K562 (cell line): Measurements from ENCODE around the gene CERS5. TPM values are rescaled to one million over a fixed set of nuclear protein-coding genes. Genes with fewer than 3 reads are reported as not detected.

ENCODE experiments used
- ATAC-seq: fragments of 200-7000 bp; cut with Tn5 transposase; 3 replicates; pipeline ENCODE4 v1.9.1; 2020; ENCODE audit warnings: moderate library complexity
- BruUV-seq: library from RNA; stranded (reverse); fragments of 400-500 nt; replicated peaks from 2 replicates; lab custom pipeline; 2021; lab: Mats Ljungman, UMichigan
- CTCF ChIA-PET: fragments of 300-600 bp; formaldehyde crosslinking; extraction: SDS; loops from one replicate; lab custom pipeline; 2021; ENCODE audit warnings: low intra/inter-chr PET ratio; lab: Yijun Ruan, JAX
- POLR2A ChIA-PET: fragments of 300-600, 350-650 bp; sonication (Branson Sonifier 250); formaldehyde crosslinking; extraction: SDS; loops from one replicate; lab custom pipeline; 2021; ENCODE audit warnings: antibody characterized with exemption, inconsistent platforms; lab: Yijun Ruan, JAX
- DNase-seq, 4 experiments: peaks; one replicate each; pipeline versions ENCODE4 v3.0.0 to v3.0.0-alpha.2; 2011 to 2018; ENCODE audit warnings: low spot score in 3 of 4, mixed read lengths in 3 of 4; ENCODE audit errors: extremely low read depth in 1 of 4
- FAIRE-seq: peaks from 2 replicates; lab custom pipeline; 2011; peaks lifted over from hg19 to GRCh38; lab: Jason Lieb, UNC
- H2AFZ ChIP-seq: 2 replicates; pipeline ENCODE4 v1.6.0; 2011; ENCODE audit warnings: low read depth, low read length, control low read depth, inconsistent platforms
- H3K27ac ChIP-seq: fragments of 200-600 bp; 3 replicates; pipeline ENCODE4 v1.8.0; 2011; ENCODE audit warnings: low read depth, mild to moderate bottlenecking, control low read depth, inconsistent platforms, low read length, moderate library complexity, mixed read lengths; ENCODE audit errors: extremely low read depth
- H3K27me3 ChIP-seq, 2 experiments: fragments of 300-600 bp in 1 of 2; 2 replicates in 1 of 2; 3 replicates in 1 of 2; pipeline versions ENCODE4 v1.6.0 to v1.8.0; 2011; ENCODE audit warnings: inconsistent platforms in 2 of 2, low read length in 2 of 2, mild to moderate bottlenecking in 1 of 2, mixed read lengths in 1 of 2, moderate library complexity in 1 of 2; ENCODE audit not compliant: control insufficient read depth in 2 of 2, insufficient read depth in 2 of 2
- H3K36me3 ChIP-seq: fragments of 300-600 bp; 3 replicates; pipeline ENCODE4 v1.8.0; 2011; ENCODE audit warnings: mild to moderate bottlenecking, low read length, inconsistent platforms; ENCODE audit not compliant: control insufficient read depth, insufficient read depth
- H3K4me1 ChIP-seq, 2 experiments: fragments of 200-600 bp in 1 of 2; replicated peaks in 1 of 2; 2 replicates in 1 of 2; 3 replicates in 1 of 2; pipeline versions ENCODE4 v1.5.1 to v1.8.0; 2011; ENCODE audit warnings: inconsistent platforms in 2 of 2, low read length in 2 of 2, mild to moderate bottlenecking in 1 of 2, mixed read lengths in 1 of 2, moderate library complexity in 1 of 2; ENCODE audit not compliant: control insufficient read depth in 2 of 2, insufficient read depth in 2 of 2
- H3K4me2 ChIP-seq: 2 replicates; pipeline ENCODE4 v1.6.1; 2011; ENCODE audit warnings: low read length, control low read depth, inconsistent platforms, mixed read lengths; ENCODE audit not compliant: insufficient read depth
- H3K4me3 ChIP-seq: fragments of 200-600 bp; sonication (generic), shearing (Covaris generic); 2 replicates; pipeline ENCODE4 v1.5.1; 2016; ENCODE audit warnings: control low read depth, inconsistent platforms
- H3K79me2 ChIP-seq: fragments of 200-600 bp; 3 replicates; pipeline ENCODE4 v1.8.0; 2011; ENCODE audit warnings: low read length, inconsistent platforms; ENCODE audit not compliant: control insufficient read depth, insufficient read depth
- H3K9ac ChIP-seq, 2 experiments: 2 replicates each; pipeline versions ENCODE4 v1.6.0 to v1.6.1; 2011; ENCODE audit warnings: low read depth in 2 of 2, low read length in 2 of 2, control low read depth in 1 of 2, inconsistent platforms in 1 of 2, mild to moderate bottlenecking in 1 of 2, mixed read lengths in 1 of 2; ENCODE audit not compliant: insufficient read depth in 1 of 2
- H3K9me1 ChIP-seq: one replicate; pipeline ENCODE4 v1.6.0; 2011; ENCODE audit warnings: inconsistent platforms, mild to moderate bottlenecking, low read length, moderate library complexity; ENCODE audit not compliant: control insufficient read depth, insufficient read depth
- H3K9me3 ChIP-seq: replicated peaks from 2 replicates; pipeline ENCODE4 v1.5.1; 2011; ENCODE audit warnings: low read depth, low read length, inconsistent platforms; ENCODE audit not compliant: control insufficient read depth, insufficient read depth
- H4K20me1 ChIP-seq: replicated peaks from 2 replicates; pipeline ENCODE4 v1.6.1; 2011; ENCODE audit warnings: low read length, inconsistent platforms, mixed read lengths; ENCODE audit not compliant: control insufficient read depth, insufficient read depth
- ARID2 ChIP-seq: fragments of 450-650 bp; IDR thresholded peaks from 2 replicates; pipeline ENCODE4 v1.6.1; 2017; ENCODE audit warnings: antibody characterized with exemption, mild to moderate bottlenecking
- BMI1 ChIP-seq: fragments of 150-350 bp; IDR thresholded peaks from 2 replicates; pipeline ENCODE4 v1.6.1; 2014; ENCODE audit warnings: low read length
- BRCA1 ChIP-seq, 2 experiments: fragments of 450-650 bp in 1 of 2; sonication (generic) in 1 of 2; formaldehyde crosslinking in 1 of 2; IDR thresholded peaks; 2 replicates each; pipeline versions ENCODE4 v1.5.0 to v1.6.1; 2017 to 2020; ENCODE audit warnings: mild to moderate bottlenecking in 1 of 2, missing genetic modification reagents in 1 of 2
- EHMT2 ChIP-seq: fragments of 450-650 bp; IDR thresholded peaks from 2 replicates; pipeline ENCODE4 v1.6.1; 2018; ENCODE audit warnings: antibody characterized with exemption
- GABPB1 ChIP-seq: sonication (generic); formaldehyde crosslinking; IDR thresholded peaks from 2 replicates; pipeline ENCODE4 v1.8.0; 2022; ENCODE audit warnings: mild to moderate bottlenecking, missing genetic modification reagents
- HNRNPK ChIP-seq: fragments of 200-400 bp; formaldehyde crosslinking; IDR thresholded peaks from one replicate; pipeline ENCODE4 v1.6.1; 2018; ENCODE audit warnings: mild to moderate bottlenecking, low read depth, low read length; ENCODE audit not compliant: poor library complexity, severe bottlenecking
- MIER1 ChIP-seq: fragments of 450-650 bp; IDR thresholded peaks from 2 replicates; pipeline ENCODE4 v1.6.1; 2016; ENCODE audit warnings: antibody characterized with exemption, mild to moderate bottlenecking, low read depth
- NR2F6 ChIP-seq: fragments of 450-650 bp; formaldehyde crosslinking; IDR thresholded peaks from 2 replicates; pipeline ENCODE4 v1.4.0; 2020; ENCODE audit warnings: mild to moderate bottlenecking
- SRSF9 ChIP-seq: fragments of 200-400 bp; formaldehyde crosslinking; IDR thresholded peaks from 2 replicates; pipeline ENCODE4 v1.6.1; 2017; ENCODE audit warnings: low read depth, low read length, borderline replicate concordance
- TGIF2 ChIP-seq: sonication (generic); formaldehyde crosslinking; IDR thresholded peaks from 2 replicates; pipeline ENCODE4 v1.8.1; 2022; ENCODE audit warnings: mild to moderate bottlenecking, missing genetic modification reagents, moderate library complexity
- ZFP36 ChIP-seq: fragments of 150-350 bp; IDR thresholded peaks from 2 replicates; pipeline ENCODE4 v1.6.1; 2018; ENCODE audit warnings: low read length, low read depth; ENCODE audit not compliant: partially characterized antibody
- WGBS: fragments of 100-300 bp; shearing (Covaris generic); methylation state at CpG from one replicate; pipeline ENCODE4 v1.1.6; 2016; ENCODE audit warnings: low coverage, mixed read lengths; ENCODE audit not compliant: insufficient coverage; ENCODE audit errors: missing lambda C conversion rate; 5-methylcytosine and 5-hydroxymethylcytosine counted together
- in situ Hi-C: fragments of 300-500 bp; cut with MboI; formaldehyde crosslinking; loops from 4 replicates; pipeline ENCODE4 v1.15.0; 2018; ENCODE audit warnings: inconsistent platforms, mixed read lengths
- intact Hi-C: fragments of 100-400 bp; cut with micrococcal nuclease; formaldehyde crosslinking; loops from 2 replicates; pipeline ENCODE4 v1.14.2; 2022
- polyA plus RNA-seq, 8 experiments: library from polyadenylated mRNA; depleted of rRNA in 4 of 8; stranded (reverse) in 5 of 8; unstranded in 3 of 8; fragments of >200 nt; fragmentation: Nextera tagmentation in 2 of 8; fragmentation: Illumina TruSeq in 1 of 8; extraction: Ambion mirVana in 2 of 8; extraction: Trizol in 1 of 8; gene quantifications; 2 replicates each; pipeline versions ENCODE4 v1.2.1 to v1.2.3, GENCODE V29; 2011 to 2014; ENCODE audit warnings: inconsistent platforms in 1 of 8, missing spikeins in 1 of 8
- total RNA-seq, 7 experiments: library from RNA; depleted of rRNA in 6 of 7; stranded (reverse); fragments of >200 nt in 6 of 7; fragmentation: Illumina TruSeq in 2 of 7; extraction: Trizol in 2 of 7; gene quantifications; 2 replicates each; pipeline versions ENCODE4 v1.2.1 to v1.2.3, GENCODE V29; 2011 to 2021; ENCODE audit warnings: low replicate concordance in 1 of 7
- TF ChIP-seq, protein P1 (sequence below): sonication (generic); formaldehyde crosslinking; IDR thresholded peaks from 2 replicates; pipeline ENCODE4 v1.8.1; 2023; ENCODE audit warnings: mild to moderate bottlenecking, missing genetic modification reagents
- TF ChIP-seq, protein P2 (sequence below): fragments of 250-450 bp; sonication (Bioruptor Pico); IDR thresholded peaks from 2 replicates; pipeline ENCODE4 v1.5.0; 2021
- TF ChIP-seq, protein P3 (sequence below), 3 experiments: fragments of 200-800 bp in 1 of 3; sonication (Bioruptor generic) in 1 of 3; sonication (generic) in 1 of 3; formaldehyde crosslinking in 1 of 3; IDR thresholded peaks; 2 replicates each; pipeline versions ENCODE4 v1.6.1 to v1.8.0; 2016 to 2022; ENCODE audit warnings: mild to moderate bottlenecking in 2 of 3, missing compliant biosample characterization in 2 of 3, missing genetic modification characterization in 2 of 3, missing genetic modification reagents in 1 of 3

CERS5 gene
- total and polyA plus RNA-seq, 9 of the 15 experiments (the other 6 are each of a cell fraction or from before 2014, with no cell fraction given) = 6.1 to 47.5 (median 17.8) TPM

DNA sequence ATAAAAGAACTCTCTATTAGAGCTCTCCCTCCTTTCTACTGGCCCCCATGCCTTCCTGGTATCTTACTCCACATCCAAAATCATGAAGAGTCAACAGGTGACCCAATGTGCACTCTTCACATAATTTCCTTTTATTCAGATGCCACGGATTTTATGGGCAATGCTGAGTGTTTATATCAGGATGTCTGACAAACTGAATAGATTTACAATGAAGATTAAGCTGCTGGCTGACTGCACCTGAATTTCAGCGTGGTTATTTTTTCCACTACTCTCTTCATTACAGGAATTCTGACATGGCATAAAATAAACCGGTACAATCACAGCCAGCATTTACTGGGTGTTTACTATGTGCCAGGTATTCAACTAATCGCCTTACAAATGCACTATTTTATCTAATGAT lies 29.4 kb upstream of the CERS5 start (continued):
- TF ChIP-seq ARID2 = no peak
- TF ChIP-seq, protein P1, sequence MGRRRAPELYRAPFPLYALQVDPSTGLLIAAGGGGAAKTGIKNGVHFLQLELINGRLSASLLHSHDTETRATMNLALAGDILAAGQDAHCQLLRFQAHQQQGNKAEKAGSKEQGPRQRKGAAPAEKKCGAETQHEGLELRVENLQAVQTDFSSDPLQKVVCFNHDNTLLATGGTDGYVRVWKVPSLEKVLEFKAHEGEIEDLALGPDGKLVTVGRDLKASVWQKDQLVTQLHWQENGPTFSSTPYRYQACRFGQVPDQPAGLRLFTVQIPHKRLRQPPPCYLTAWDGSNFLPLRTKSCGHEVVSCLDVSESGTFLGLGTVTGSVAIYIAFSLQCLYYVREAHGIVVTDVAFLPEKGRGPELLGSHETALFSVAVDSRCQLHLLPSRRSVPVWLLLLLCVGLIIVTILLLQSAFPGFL (CRISPR knock-in tag) = no peak
- TF ChIP-seq EHMT2 = no peak
- no peak for TF ChIP-seq BRCA1 (IDR thresholded peaks at IDR 0.05)
- TF ChIP-seq BRCA1 (CRISPR knock-in tag; IDR thresholded peaks at IDR 0.05) = no peak
- no peak for TF ChIP-seq HNRNPK
- no peak for TF ChIP-seq BMI1
- TF ChIP-seq SRSF9 = no peak

DNA sequence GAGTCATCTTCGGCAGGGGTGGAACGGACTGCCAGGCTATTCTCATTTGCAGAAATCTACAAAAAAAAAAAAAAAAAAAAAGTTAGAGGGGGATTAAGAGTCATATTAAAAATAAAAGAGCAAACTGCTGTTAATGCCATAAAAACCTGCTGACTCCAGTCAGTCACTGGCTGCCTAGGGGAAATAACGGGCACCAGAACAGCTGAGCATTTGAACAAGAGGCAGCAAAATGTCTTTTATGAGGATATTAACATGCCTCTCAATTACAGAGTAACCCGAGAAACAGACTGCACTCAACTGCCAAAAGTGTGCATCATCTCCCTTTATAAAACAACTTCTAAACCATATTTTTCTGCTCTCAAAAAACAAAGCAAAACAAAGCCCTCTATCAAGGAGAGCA lies 28.7 kb upstream of the CERS5 start:
- 82% methylated on average over 4 of the region's 4 CpGs for WGBS
- no peak for FAIRE-seq
- no peaks in the 10 kb centered on the region for H3K9me3 ChIP-seq
- H3K4me3 ChIP-seq = no peak overlapping the region
- H2AFZ ChIP-seq = no peak overlapping the region
- H3K36me3 ChIP-seq = peaks cover 55% of the 10 kb centered on the region; the same call in 1 of the 3 replicates
- TF ChIP-seq, protein P2, sequence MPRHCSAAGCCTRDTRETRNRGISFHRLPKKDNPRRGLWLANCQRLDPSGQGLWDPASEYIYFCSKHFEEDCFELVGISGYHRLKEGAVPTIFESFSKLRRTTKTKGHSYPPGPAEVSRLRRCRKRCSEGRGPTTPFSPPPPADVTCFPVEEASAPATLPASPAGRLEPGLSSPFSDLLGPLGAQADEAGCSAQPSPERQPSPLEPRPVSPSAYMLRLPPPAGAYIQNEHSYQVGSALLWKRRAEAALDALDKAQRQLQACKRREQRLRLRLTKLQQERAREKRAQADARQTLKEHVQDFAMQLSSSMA (CRISPR knock-in tag) = no peak
- TF ChIP-seq NR2F6 (CRISPR knock-in tag) (no peak), MIER1 (no peak), GABPB1 (no peak), ZFP36 (no peak), TGIF2 (CRISPR knock-in tag) (no peak)
- TF ChIP-seq, protein P3, sequence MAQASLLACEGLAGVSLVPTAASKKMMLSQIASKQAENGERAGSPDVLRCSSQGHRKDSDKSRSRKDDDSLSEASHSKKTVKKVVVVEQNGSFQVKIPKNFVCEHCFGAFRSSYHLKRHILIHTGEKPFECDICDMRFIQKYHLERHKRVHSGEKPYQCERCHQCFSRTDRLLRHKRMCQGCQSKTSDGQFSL (CRISPR knock-in tag; IDR thresholded peaks at IDR 0.05) = no peak
- TF ChIP-seq, protein P3 (tag; IDR thresholded peaks at IDR 0.05) = no peak
- peaks cover 2% of the 10 kb centered on the region for H3K9me1 ChIP-seq
- H3K4me2 ChIP-seq = no peak overlapping the region
- no TSS peak for BruUV-seq
- in situ Hi-C loops = no loop called here
- intact Hi-C loops = no loop called here
- no peak for DNase-seq
- no peaks in the 10 kb centered on the region for H4K20me1 ChIP-seq
- ChIA-PET POLR2A (interaction anchor here (0.9 to 1.3 kb wide), 2 partner anchors 20 to 66 kb away, joined by 3 read pairs; no protein-coding TSS in a partner anchor), CTCF (no interaction called here)
- H3K79me2 ChIP-seq = no peaks in the 10 kb centered on the region
- no peak overlapping the region for H3K9ac ChIP-seq
- no peaks in the 10 kb centered on the region for H3K27me3 ChIP-seq
- no peak for ATAC-seq
- no peaks in the 10 kb centered on the region for H3K4me1 ChIP-seq
- no peak overlapping the region for H3K27ac ChIP-seq
